Activated T-cell treated with anti-CD3 and anti-CD28 coated beads for 48 hours (primary cell): Measurements from ENCODE around the gene PLBD1.

ENCODE experiments used
- DNase-seq: peaks from one replicate; pipeline ENCODE4 v3.0.0-alpha.2; 2020; ENCODE audit warnings: low read depth

PLBD1 gene

GRCh38 chr12:14567351-14568162 is at the start of gene PLBD1:
PLBD1 (minus strand) TSS chr12:14567883; CDS start chr12:14567696, 187 bp downstream.
- DNase-seq: peak; percentile 8

DNA sequence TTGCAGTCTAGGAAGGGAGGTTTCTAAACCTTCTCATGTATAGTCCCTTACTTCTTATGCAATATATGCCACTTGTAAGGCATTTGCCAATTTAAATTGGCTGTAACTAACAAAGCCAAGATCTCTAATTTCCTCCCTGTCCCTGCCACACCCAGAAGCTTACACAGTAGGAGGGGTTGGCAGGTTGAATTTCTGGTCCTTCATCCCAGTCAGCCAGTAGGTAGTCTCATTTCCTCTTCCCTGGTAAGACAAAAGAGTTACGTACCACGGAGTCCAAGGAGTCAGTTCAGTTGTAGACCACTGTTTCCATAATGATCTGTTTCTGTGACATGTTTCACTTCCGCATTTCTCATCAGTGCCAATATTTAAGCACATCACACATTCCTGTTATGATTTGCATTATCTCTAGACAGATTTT is 47.0 kb upstream of the PLBD1 start:
- no peak for DNase-seq

GRCh38 chr12:14613718-14614117 is 46.0 kb upstream of the PLBD1 start:
- DNase-seq: no peak

GRCh38 chr12:14612898-14613445 is 45.3 kb upstream of the PLBD1 start:
- DNase-seq: no peak

- DNase-seq: no peak
Observed at GRCh38 chr12:14612250-14612649, 44.6 kb upstream of the PLBD1 start.

DNA sequence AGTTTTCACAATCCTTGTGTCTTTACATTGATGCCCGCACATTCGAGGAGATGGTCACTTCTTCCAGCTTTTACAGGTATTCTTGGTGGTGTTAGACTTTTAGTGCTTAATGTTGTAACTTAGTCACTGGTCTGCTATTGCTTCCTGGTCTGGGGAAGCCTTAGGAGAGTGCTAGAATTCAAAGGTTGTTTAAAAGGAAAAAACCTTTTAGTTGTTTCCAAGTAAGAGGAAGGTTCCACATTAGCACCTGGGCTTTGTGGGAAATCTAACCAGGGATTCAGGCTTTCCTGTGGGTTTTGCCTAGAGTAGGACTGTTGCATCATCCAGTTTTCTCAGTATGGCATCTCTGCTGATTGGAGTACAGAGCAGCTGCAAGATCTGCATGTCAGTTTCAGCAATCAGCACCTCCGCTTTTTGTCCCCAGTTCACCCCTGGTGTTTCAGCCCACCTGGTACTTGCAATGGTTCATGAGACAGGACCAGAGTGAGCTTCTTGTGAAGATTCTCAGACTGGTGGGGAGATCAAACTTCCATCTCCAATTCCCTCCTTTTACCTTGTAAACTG is 44.0 kb upstream of the PLBD1 start:
- DNase-seq: no peak

- no peak for DNase-seq
Observed at GRCh38 chr12:14607568-14607967, 39.9 kb upstream of the PLBD1 start.

- DNase-seq: no peak
Observed at GRCh38 chr12:14605401-14605989, 37.8 kb upstream of the PLBD1 start.

- no peak for DNase-seq
Observed at GRCh38 chr12:14601692-14602478, 34.2 kb upstream of the PLBD1 start.

- no peak for DNase-seq
Observed at GRCh38 chr12:14597480-14597879, 29.8 kb upstream of the PLBD1 start.

DNA sequence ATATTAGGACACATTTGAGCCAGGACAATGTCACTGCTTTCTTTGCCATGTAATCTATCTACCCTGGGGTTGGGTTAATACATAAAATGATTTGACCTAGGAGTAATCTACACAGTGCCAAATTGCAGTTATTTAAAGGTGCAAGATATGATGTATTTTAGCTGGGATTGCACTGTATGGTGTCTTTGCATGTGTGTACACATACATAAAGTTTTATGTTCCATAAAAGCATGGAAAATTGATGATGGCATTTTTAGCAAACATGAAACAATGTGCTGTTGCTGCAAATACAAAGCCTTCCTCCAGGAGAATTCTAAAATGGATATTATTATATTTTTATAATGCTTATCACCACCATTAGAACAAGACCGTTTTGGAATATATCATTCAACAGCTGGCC is 24.0 kb upstream of the PLBD1 start:
- no peak for DNase-seq

DNA sequence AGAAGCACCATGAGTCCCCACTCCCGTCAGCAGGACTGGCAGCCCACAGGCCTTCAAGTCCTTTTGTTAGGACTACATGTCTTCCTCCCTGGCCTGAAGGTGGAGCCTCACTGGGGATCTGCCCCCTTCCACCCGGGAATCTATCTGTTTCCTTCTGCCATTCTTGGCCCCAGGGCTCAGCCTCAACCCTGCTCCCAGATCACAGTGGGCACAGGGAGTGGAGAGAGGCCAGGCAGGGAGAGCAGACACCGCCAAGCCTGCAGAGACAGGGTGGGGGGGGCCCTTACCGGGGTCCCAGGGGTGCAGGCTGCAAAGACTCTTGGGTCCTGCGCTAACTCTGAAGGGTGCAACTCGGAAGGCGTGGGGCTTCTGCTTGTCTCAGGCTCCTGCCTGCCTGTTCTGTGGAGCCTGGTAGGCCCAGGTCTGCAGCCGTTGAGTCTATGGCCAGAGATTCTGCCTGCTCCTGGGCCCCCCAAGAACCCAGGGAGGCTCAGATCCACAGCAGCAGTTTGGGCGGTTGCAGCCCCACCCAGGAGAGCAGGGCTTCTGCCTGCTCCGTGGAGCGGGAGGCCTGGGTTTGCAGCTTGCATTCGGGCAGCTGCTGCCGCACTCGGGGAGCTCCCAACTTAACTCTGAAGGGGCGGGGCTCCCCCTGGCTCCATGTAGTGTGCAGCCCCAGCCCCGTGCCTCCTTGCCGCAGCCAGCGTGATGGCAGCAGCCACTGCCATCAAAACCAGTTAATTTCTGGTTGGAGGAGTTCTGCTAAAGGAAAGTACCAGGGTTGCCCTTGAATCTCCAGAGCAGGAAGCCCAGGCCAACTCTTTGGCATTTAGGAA is 21.7 kb upstream of the PLBD1 start:
- DNase-seq: no peak

DNA sequence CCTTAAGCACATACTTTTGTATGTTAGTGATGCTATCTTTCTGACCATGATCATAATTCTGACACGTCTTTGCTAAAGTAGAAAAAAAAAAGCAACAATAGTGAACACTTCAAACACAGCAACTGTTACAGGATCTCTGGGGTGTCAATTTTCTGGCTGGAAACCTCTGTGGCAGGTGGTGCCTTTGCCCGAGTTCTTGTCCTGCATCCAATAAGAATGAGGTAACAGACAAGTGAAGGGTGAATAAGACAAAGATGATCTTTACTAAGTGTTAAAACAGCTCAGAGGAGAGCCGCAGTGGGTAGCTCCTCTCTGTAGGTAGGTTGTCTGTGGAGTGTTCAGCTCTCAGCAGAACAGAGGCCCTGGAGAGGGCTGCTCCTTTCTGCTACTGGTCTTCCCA is 20.9 kb upstream of the PLBD1 start:
- no peak for DNase-seq

- DNase-seq: no peak
Observed at GRCh38 chr12:14578646-14579045, 11.0 kb upstream of the PLBD1 start.

GRCh38 chr12:14577344-14577743 is 9.7 kb upstream of the PLBD1 start:
- DNase-seq: no peak

- no peak for DNase-seq
Observed at GRCh38 chr12:14576896-14577295, 9.2 kb upstream of the PLBD1 start.

- DNase-seq: no peak
Observed at GRCh38 chr12:14575585-14575984, 7.9 kb upstream of the PLBD1 start.

DNA sequence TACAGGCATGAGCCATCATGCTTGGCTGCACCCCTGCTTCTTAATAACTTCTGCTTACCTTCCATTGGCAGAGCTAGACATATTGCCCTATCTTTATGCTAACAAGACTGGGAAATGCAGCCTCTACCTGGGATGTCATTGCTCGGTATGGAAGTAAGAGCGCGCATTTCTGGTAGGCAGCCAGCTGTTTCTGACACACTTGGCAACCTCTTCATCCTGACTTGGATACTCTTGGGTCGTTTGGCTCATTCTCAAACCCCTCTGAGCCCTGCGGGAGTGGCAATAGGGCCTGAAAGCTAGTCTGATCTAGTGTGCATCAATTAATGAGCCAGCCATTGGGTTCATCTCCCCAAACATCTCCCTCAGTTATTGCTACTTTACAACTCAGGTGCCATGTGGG is 5.4 kb upstream of the PLBD1 start:
- no peak for DNase-seq

DNA sequence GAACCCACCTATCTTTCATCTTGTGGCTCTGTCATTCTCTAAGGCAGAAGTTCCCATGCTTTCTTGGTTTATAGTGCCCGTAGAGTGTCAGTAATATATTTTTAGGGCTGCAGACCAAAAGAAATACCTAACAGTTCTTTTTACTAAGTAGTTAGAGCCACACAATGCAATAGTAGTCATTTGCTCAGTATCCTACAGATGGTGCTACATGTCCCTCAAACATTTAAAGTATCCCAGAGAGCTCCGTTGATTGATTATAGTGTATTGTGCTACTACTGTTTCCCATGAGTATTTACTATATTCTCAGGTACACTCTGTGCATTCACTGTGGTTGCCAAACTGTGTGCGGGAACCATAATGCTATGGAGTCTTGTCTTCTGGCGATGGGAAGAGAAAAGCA is 4.7 kb upstream of the PLBD1 start:
- no peak for DNase-seq

- DNase-seq: no peak
Observed at GRCh38 chr12:14571779-14572178, 4.1 kb upstream of the PLBD1 start.

DNA sequence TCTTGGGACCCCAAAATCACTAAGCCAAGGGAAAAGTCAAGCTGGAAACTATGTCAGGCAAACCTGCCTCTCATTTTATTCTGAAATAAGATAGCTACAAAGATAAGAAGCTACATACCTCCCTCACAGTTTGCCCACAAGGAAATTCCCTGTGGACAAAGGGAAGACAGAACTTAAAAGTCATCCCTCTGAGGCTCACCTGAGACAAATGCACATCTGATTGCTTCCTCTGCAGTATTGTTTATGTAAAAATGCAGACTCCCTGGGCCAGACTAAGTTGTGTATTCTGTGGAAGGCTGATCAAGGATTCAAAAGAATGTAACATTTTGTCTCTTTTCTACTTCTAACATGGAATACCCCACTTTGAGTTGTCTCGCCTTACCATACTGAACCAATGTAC is 2.5 kb upstream of the PLBD1 start:
- DNase-seq: no peak
